Neural cell (in vitro differentiated cells): Measurements from ENCODE around the gene KRTAP1-5. TPM values are rescaled to one million over a fixed set of nuclear protein-coding genes. Genes with fewer than 3 reads are reported as not detected.

ENCODE experiments used
- H2AFZ ChIP-seq: fragments of 200-600, 300-800 bp; sonication (generic), shearing (Covaris generic); 2 replicates; pipeline ENCODE4 v1.6.0; 2014; ENCODE audit warnings: low read depth, mild to moderate bottlenecking, antibody characterized with exemption, low read length, moderate library complexity
- H3F3A ChIP-seq: fragments of 200-600 bp; shearing (Covaris generic); 2 replicates; pipeline ENCODE4 v1.6.1; 2016; ENCODE audit warnings: mild to moderate bottlenecking, moderate library complexity, mixed read lengths, antibody characterized with exemption, low read length; ENCODE audit not compliant: insufficient read depth, poor library complexity, severe bottlenecking
- H3K27ac ChIP-seq: fragments of 200-600, 300-800 bp; sonication (generic), shearing (Covaris generic); 2 replicates; pipeline ENCODE4 v1.5.1; 2014; ENCODE audit warnings: mild to moderate bottlenecking, low read length, moderate library complexity
- H3K27me3 ChIP-seq: fragments of 300-800, 200-600 bp; sonication (generic), shearing (Covaris generic); 2 replicates; pipeline ENCODE4 v1.6.0; 2014; ENCODE audit warnings: mild to moderate bottlenecking, low read depth, low read length, moderate library complexity; ENCODE audit not compliant: insufficient read depth
- H3K36me3 ChIP-seq: fragments of 300-800, 200-600 bp; sonication (generic), shearing (Covaris generic); 2 replicates; pipeline ENCODE4 v1.5.1; 2014; ENCODE audit warnings: mild to moderate bottlenecking, antibody characterized with exemption, low read length, moderate library complexity; ENCODE audit not compliant: insufficient read depth
- H3K4me2 ChIP-seq: fragments of 300-800, 200-600 bp; sonication (generic), shearing (Covaris generic); 2 replicates; pipeline ENCODE4 v1.6.0; 2014; ENCODE audit warnings: mild to moderate bottlenecking, low read length
- H3K4me3 ChIP-seq: fragments of 300-800, 200-600 bp; sonication (generic), shearing (Covaris generic); 2 replicates; pipeline ENCODE4 v1.5.1; 2014; ENCODE audit warnings: mild to moderate bottlenecking, low read length, moderate library complexity
- H3K79me2 ChIP-seq: fragments of 200-600 bp; shearing (Covaris generic); replicated peaks from 2 replicates; pipeline ENCODE4 v1.6.0; 2014; ENCODE audit warnings: mild to moderate bottlenecking, low read length, moderate library complexity; ENCODE audit not compliant: insufficient read depth
- H3K9ac ChIP-seq: fragments of 300-800, 200-600 bp; sonication (generic), shearing (Covaris generic); 2 replicates; pipeline ENCODE4 v1.6.1; 2016; ENCODE audit warnings: mild to moderate bottlenecking, low read length, mixed read lengths
- H3K9me2 ChIP-seq: fragments of 200-600 bp; shearing (Covaris generic); 2 replicates; pipeline ENCODE4 v1.6.1; 2016; ENCODE audit warnings: mild to moderate bottlenecking, low read length, mixed read lengths; ENCODE audit not compliant: insufficient read depth
- H3K9me3 ChIP-seq: fragments of 200-600, 300-800 bp; sonication (generic), shearing (Covaris generic); 2 replicates; pipeline ENCODE4 v1.6.1; 2016; ENCODE audit warnings: mild to moderate bottlenecking, mixed run types, low read length, moderate library complexity, mixed read lengths
- H4K20me1 ChIP-seq: fragments of 200-600 bp; shearing (Covaris generic); 2 replicates; pipeline ENCODE4 v1.6.1; 2016; ENCODE audit warnings: mild to moderate bottlenecking, mixed run types; ENCODE audit not compliant: insufficient read depth
- EP300 ChIP-seq: fragments of 450-650 bp; conservative IDR thresholded peaks from 2 replicates; pipeline ENCODE4 v1.6.1; 2014; ENCODE audit warnings: antibody characterized with exemption, mild to moderate bottlenecking, moderate library complexity; ENCODE audit not compliant: poor library complexity, severe bottlenecking
- EZH2 ChIP-seq: fragments of 200-600, 300-800 bp; shearing (Covaris generic), sonication (generic); IDR thresholded peaks from 2 replicates; pipeline ENCODE4 v1.6.1; 2014; ENCODE audit warnings: antibody characterized with exemption, low read length, borderline replicate concordance, mild to moderate bottlenecking; ENCODE audit not compliant: insufficient read depth, poor library complexity, severe bottlenecking
- MXI1 ChIP-seq: fragments of 450-650 bp; conservative IDR thresholded peaks from 2 replicates; pipeline ENCODE4 v1.6.1; 2014; ENCODE audit warnings: antibody characterized with exemption, mild to moderate bottlenecking; ENCODE audit not compliant: poor library complexity, severe bottlenecking
- POLR2AphosphoS5 ChIP-seq: IDR thresholded peaks from 2 replicates; pipeline ENCODE4 v1.6.1; 2012
- RAD21 ChIP-seq: fragments of 450-650 bp; conservative IDR thresholded peaks from 2 replicates; pipeline ENCODE4 v1.6.1; 2014; ENCODE audit warnings: antibody characterized with exemption, mild to moderate bottlenecking, moderate library complexity
- SMC3 ChIP-seq: fragments of 450-650 bp; conservative IDR thresholded peaks from 2 replicates; pipeline ENCODE4 v1.6.1; 2014; ENCODE audit warnings: antibody characterized with exemption, mild to moderate bottlenecking, moderate library complexity; ENCODE audit not compliant: poor library complexity
- TAF1 ChIP-seq: IDR thresholded peaks from 2 replicates; pipeline ENCODE4 v1.6.1; 2012; ENCODE audit warnings: low read depth
- polyA plus RNA-seq: library from polyadenylated mRNA; depleted of rRNA; stranded (reverse); fragments of >200 nt; gene quantifications from 2 replicates; pipeline ENCODE4 v1.2.3, GENCODE V29; 2014
- TF ChIP-seq, protein P1 (sequence below): fragments of 450-650 bp; IDR thresholded peaks from 2 replicates; pipeline ENCODE4 v1.5.1; 2014; ENCODE audit warnings: antibody characterized with exemption, mild to moderate bottlenecking, moderate library complexity; ENCODE audit not compliant: poor library complexity, severe bottlenecking
- TF ChIP-seq, protein P2 (sequence below): IDR thresholded peaks from 2 replicates; pipeline ENCODE4 v1.6.1; 2012; ENCODE audit warnings: borderline replicate concordance

KRTAP1-5 gene
- polyA plus RNA-seq, 1 donor from 2014 or later, result not detected

- no peaks in the 10 kb centered on the region for H3F3A ChIP-seq
- no peaks in the 10 kb centered on the region for H3K9me2 ChIP-seq
- TF ChIP-seq TAF1 (no peak), EZH2 (no peak), SMC3 (no peak), POLR2AphosphoS5 (no peak), EP300 (no peak), RAD21 (no peak), MXI1 (no peak)
- TF ChIP-seq, protein P1, sequence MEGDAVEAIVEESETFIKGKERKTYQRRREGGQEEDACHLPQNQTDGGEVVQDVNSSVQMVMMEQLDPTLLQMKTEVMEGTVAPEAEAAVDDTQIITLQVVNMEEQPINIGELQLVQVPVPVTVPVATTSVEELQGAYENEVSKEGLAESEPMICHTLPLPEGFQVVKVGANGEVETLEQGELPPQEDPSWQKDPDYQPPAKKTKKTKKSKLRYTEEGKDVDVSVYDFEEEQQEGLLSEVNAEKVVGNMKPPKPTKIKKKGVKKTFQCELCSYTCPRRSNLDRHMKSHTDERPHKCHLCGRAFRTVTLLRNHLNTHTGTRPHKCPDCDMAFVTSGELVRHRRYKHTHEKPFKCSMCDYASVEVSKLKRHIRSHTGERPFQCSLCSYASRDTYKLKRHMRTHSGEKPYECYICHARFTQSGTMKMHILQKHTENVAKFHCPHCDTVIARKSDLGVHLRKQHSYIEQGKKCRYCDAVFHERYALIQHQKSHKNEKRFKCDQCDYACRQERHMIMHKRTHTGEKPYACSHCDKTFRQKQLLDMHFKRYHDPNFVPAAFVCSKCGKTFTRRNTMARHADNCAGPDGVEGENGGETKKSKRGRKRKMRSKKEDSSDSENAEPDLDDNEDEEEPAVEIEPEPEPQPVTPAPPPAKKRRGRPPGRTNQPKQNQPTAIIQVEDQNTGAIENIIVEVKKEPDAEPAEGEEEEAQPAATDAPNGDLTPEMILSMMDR, result no peak
- TF ChIP-seq, protein P2, sequence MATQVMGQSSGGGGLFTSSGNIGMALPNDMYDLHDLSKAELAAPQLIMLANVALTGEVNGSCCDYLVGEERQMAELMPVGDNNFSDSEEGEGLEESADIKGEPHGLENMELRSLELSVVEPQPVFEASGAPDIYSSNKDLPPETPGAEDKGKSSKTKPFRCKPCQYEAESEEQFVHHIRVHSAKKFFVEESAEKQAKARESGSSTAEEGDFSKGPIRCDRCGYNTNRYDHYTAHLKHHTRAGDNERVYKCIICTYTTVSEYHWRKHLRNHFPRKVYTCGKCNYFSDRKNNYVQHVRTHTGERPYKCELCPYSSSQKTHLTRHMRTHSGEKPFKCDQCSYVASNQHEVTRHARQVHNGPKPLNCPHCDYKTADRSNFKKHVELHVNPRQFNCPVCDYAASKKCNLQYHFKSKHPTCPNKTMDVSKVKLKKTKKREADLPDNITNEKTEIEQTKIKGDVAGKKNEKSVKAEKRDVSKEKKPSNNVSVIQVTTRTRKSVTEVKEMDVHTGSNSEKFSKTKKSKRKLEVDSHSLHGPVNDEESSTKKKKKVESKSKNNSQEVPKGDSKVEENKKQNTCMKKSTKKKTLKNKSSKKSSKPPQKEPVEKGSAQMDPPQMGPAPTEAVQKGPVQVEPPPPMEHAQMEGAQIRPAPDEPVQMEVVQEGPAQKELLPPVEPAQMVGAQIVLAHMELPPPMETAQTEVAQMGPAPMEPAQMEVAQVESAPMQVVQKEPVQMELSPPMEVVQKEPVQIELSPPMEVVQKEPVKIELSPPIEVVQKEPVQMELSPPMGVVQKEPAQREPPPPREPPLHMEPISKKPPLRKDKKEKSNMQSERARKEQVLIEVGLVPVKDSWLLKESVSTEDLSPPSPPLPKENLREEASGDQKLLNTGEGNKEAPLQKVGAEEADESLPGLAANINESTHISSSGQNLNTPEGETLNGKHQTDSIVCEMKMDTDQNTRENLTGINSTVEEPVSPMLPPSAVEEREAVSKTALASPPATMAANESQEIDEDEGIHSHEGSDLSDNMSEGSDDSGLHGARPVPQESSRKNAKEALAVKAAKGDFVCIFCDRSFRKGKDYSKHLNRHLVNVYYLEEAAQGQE, result no peak
- H3K9me3 ChIP-seq, result no peaks in the 10 kb centered on the region
- no peak overlapping the region for H3K27ac ChIP-seq
- H3K4me3 ChIP-seq, result no peak overlapping the region
- H3K4me2 ChIP-seq, result no peak overlapping the region
- no peak overlapping the region for H2AFZ ChIP-seq
- no peaks in the 10 kb centered on the region for H3K27me3 ChIP-seq
- no peaks in the 10 kb centered on the region for H4K20me1 ChIP-seq
- no peaks in the 10 kb centered on the region for H3K79me2 ChIP-seq
- H3K9ac ChIP-seq, result no peak overlapping the region
- H3K36me3 ChIP-seq, result no peaks in the 10 kb centered on the region
Observed at GRCh38 chr17:41018541-41018940, 8.5 kb downstream of the KRTAP1-5 start.

DNA sequence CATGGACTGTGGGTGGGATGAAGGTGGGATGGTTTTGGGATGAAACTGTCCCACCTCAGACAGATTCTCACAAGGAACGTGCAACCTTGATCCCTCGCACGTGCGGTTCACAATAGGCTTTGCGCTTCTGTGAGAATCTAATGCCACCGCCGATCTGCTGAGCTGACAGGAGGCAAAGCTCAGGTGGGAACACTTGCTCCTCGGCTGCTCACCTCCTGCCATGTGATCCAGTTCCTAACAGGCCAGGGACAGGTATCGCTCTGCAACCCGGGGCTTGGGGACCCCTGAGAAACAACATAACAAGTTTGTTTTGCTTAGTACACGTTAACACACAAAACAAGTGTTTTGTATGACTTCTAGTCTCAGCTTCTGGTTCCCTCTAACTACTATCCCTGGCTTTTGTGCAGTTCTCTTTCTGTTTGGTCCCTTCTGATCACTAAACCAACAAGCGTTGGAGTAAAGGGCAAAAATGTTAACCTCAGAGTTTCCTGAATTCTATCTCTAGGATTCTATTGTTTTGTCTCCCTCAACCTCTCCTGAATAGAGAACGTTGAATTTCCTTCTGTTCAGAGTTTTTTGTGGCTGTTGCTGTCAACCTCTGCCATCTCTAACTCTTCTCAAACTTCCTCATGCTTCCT is 10.3 kb downstream of the KRTAP1-5 start:
- Histone ChIP-seq H3K9me2 (no peaks in the 10 kb centered on the region), H3K4me2 (no peak overlapping the region), H2AFZ (no peak overlapping the region), H3K9ac (no peak overlapping the region), H3K36me3 (no peaks in the 10 kb centered on the region), H3K79me2 (no peaks in the 10 kb centered on the region), H3K4me3 (no peak overlapping the region), H3K27me3 (no peaks in the 10 kb centered on the region), H3K9me3 (no peaks in the 10 kb centered on the region), H4K20me1 (no peaks in the 10 kb centered on the region), H3K27ac (no peak overlapping the region), H3F3A (no peaks in the 10 kb centered on the region)
- TF ChIP-seq EP300, result no peak
- TF ChIP-seq MXI1, result no peak
- TF ChIP-seq EZH2, result no peak
- TF ChIP-seq SMC3, result no peak
- TF ChIP-seq, protein P1, result no peak
